A204.1 (cell line): ENCODE measurements around the gene LCN9.
"Not testable (repeated sequence)": the region's sequence is repeated elsewhere in the genome, so short reads cannot be mapped to it uniquely, and the experiment has no call there.

Source experiments
- FAIRE-seq: peaks from 2 replicates; lab custom pipeline; 2012; peaks lifted over from hg19 to GRCh38; lab: Jason Lieb, UNC

LCN9 gene

DNA sequence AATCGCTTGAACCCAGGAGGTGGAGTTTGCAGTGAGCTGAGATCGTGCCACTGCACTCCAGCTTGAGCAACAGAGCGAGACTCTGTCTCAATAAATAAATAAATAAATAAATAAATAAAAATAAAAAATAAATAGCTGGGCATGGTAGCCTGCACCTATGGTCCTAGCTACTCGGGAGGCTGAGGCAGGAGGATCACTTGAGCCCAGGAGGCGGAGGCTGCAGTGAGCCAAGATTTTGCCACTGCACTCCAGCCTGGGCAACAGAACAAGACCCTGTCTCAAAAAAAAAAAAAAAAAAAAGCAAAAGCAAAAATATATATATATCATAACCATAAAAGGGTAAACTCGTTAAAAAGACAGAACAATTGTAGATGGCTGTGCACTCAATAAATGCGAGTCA is 9.7 kb downstream of the LCN9 start:
- not testable (repeated sequence) for FAIRE-seq

DNA sequence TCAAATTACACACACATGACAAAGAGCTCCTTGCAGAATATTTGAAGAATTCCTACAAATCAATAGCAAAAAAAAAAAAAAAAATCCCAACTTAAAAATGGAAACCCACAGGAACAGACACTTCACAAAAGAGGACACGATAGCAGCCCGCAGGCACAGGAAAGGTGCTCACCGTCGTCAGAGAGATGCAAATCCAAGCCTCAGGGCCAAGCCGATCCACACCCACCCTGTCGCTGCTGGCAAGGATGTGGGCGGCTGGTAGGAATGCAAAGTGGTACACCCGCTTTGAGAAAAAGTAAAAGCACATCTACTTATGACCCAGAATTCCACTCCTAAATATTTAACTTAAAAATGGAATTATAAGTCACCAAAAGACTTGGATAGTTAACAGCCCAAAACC is 10.8 kb downstream of the LCN9 start:
- no peak for FAIRE-seq

DNA sequence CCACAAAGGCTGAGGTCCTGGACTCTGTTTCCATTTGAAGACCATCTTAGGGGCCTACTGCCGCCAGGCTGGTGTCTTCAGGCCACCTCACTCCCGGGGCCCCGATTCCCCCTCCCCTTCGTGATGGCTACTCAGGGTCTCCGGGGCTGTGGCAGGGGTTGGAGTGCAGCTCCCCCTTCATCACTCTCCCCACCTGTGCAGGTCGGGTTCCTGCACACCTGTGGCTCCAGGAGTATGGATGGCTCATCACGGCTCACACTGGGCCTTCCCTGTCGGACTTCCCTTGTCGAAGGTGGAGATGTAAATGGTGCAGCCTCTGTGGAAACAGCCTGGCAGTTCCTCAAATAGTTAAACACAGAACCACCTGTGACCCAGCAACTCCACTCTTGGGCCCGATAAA is 11.9 kb downstream of the LCN9 start:
- FAIRE-seq, result no peak

DNA sequence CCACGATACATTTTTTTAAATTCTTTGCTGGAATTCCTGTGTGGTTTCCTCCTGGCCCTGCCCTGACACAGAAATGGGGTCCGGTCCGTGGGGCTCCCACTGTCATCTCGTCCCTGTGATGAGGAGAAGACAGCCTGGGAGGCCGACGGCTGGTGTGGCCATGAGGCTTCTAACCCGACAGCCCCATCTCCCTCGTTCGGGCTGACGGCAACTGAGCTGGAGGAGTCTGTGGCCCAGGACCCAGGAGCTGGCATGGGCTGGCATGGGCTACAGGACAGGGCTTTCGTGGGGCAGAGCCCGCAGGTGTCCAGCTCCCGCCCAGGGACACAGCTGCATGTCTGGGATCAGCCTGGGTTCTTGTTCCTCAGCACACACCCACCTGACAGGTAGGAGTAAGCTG is 13.8 kb downstream of the LCN9 start:
- no peak for FAIRE-seq

DNA sequence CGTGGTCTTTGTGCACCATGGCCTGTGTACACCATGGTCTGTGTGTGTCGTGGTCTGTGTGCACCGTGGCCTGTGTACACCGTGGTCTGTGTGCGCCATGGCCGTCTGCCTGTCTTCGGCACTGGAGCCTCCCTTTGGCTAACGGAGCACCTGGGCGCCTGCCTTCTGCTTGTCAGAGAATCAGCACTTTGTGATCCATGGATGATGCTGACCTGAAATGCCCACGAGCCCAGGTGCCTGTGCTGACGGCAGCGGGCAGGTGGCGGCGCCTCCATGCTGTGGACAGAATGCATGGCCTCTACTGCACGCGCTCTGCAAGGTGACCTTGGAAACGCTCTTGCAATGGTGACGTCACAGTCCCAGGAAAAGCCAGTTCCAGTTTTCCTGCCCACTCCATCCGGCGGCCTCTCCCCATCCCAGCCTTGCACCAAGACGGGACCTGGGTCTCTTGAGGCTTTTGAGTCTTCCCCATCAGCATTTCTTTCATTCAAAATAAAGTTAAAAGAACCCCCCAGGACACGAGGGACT is 14.6 kb downstream of the LCN9 start:
- FAIRE-seq, result no peak

DNA sequence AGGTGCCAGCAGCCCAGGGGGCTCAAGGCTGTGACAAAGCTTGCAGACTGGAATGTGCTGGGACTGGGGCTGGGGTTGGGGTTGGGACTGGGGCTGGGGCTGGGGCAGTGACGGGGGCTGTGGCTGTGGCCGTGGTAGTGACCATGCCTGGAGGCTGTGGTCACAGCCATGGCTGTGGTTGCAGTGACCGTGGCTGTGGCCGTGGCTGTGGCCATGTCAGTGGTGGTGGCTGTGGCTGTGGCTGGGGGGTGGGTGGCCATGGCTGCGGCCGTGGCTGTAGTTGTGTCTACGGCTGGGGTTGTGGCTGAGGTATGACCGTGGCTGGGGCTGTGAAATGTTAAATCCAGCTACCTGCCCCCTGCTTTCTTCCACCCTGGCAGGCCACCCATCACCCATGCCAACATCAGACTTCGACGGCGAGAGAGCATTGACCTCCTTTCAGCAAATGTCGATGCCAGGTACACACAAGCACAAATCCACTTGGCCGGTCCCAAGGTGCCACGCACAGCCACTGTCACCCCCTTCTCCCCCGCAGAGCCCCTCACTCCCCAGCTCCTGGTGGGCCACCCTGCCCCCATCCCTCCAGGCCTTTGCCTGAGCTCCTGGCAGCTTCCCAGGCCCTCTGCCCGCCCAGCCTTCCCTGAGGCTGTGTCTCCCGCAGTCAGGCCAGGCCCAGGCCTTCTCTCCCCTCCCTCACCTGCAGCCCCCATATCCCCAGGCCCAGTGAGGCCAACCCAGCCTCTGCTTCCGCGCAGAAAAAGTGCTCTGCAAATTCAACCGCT is 15.3 kb downstream of the LCN9 start:
- no peak for FAIRE-seq

DNA sequence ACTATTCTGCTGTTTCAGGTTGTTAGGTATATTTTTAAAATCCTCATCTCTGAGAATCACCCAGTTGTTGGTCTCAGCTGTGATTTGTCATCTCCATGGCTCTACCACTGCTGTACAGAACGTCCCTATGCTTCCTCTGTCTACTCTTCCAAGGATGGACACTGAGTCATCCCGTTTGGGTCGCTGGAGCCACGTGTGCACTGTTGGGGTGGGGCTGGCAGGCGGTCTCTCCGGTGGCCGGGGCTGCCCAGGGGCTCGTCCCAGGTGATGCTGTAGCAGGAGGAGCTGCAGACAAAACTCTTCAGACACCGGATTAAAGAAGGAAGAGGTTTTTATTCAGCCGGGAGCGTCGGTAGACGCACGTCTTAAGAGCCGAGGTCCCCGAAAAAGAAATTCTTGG is 16.9 kb downstream of the LCN9 start:
- no peak for FAIRE-seq

DNA sequence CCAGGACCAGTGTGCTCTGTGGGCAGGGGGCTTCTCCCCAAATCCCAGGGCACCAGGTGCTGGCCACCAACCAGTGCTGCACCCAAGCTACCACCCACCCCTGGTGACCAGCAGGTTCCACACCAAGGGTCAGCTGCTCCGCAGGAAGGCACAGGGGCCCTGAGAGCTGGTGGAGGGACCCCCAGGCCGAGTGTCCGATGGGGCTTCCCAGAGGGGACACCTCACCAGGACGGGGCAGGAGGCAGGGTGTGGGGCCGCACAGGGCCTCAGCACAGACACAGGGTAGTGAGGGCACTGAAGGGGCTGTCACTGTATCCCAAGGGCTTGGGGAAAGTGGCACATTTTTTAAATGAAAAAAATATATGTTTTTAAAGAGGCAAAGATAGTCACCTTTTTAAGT is 18.1 kb downstream of the LCN9 start:
- FAIRE-seq, result no peak

DNA sequence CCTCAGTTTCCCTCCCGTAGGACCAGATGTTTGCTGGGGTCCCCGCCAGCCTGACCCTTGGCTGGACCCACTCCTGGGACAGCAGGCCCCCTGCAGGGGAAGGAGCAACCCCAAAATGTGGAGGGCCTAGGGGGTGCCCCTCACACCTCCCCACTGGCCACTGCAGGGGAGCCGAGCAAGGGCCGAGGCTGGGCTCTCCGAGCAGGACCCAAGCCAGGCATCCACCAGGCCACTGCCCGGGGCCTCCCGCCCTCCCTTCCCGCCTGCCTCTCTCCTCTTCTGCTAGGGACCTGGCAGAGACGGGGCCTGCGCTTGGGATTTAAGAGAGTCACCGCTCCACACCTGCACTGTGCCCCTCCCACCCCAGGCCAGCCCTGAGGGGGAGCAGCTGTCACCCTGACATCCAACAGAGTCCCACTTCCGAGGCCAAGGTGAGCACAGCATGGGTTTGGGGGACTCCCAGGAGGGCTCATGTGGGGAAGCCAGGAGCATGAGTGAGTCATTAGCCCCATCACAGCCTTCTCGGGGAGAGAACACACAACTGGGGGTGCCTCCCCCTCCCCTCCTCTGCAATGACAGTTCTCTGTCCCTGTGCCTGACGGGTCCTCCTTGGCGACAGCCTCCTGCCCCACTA is 20.4 kb downstream of the LCN9 start:
- FAIRE-seq, result no peak

DNA sequence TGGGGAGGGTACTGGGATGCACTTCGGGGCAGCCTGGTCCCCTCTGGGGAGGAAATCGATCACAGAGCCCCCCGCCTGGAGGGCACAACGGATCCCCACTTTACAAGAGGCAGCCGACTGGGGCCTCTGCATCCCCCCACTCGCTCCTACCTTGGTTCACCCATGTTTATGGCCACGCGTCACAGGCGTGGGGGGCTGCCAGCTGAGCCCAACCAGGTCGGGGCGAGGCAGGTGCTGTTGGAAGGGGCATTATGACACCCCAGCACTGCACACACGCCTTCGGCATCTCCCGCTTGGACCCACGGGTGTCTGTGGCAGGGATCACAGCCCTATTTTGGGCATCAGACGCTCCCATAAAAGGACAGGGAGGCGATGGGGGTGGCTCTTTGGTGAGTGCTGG is 21.6 kb downstream of the LCN9 start:
- no peak for FAIRE-seq

DNA sequence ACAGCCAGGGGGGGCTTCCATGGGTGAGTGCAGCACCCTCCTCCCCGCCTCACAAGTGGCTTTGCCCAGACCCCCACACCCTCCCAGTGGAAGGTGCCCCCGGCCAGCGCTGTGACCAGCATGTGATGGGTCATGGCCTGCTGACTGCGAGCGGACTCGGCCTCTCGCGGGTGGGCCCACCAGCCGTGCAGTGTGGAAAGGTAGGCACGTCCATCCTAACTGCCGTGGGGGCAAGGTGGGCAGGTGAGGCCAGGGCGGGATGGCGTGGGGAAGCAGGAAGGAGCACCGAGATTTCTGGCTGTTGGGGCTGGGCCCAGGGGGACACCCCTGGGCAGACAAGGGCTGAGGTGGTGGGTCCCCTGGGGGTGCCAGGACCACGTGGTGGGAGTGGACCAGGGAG is 24.1 kb downstream of the LCN9 start:
- FAIRE-seq, result no peak

DNA sequence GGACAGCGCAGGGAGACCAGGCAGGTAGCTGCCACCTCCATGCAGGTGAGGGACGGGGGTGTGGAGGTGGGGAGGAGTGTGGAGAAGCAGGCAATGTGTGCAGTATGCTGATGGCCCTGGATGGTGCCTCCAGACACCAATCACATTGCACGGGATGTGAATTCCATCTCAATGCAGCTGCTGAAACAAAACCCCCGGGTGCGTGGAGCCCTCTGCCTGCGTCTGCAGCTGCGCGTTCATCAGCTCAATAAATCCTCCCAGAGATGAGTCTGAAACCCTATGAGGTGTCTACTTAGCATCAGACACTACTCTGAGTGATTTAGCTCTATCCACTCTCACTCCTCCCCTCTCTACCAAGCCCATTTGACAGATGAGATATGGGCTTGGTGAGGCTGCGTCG is 25.9 kb downstream of the LCN9 start:
- FAIRE-seq, result no peak

DNA sequence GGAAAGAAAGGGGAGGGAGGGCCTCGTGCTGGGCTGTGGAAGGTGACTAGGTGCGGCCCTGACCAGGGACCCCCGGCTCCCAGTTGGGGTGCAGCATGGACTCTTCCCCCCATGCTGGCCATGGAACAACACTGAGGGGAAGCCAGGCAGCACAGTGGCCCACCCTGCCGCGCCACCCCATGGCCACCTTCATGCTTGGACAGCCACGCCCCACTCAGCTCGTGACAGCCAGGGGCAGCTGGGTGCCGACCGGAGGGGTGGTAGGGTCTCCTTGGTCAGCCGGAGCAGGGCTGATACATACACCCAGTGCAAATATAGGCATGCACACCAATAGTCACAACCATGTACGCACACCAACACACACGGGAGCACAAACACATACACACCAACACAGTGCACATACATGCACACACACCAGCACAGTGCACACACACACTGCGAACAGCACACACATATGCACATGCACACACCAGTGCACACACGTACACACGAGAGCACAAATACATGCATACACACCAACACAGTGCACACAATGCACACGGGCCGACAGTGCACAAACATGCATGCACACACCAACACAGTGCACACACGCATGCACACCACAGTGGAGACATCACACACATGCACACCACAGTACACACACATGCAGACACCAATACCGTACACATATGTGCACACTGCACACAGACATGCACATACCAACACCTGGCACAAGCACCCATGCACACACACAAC is 27.9 kb downstream of the LCN9 start:
- no peak for FAIRE-seq

DNA sequence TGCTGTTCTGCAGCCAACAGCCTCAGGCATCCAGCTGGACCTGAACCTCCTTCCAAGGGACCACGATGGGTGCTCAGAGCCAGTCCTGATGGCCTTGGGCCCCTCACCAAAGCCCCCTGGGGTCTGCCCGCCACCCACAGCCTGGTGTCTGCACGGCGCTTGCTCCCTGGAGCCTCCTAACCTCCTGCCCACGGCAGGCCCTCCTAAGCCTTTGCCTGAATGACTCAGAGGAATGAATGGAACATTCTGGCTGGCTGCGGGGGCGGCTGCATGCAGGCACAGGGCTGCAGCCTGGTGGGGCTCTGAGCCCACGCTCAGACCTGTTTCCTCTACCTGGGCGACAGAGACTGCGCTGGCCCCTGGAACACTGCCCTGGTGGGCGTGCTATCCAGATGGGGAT is 29.3 kb downstream of the LCN9 start:
- FAIRE-seq, result no peak

DNA sequence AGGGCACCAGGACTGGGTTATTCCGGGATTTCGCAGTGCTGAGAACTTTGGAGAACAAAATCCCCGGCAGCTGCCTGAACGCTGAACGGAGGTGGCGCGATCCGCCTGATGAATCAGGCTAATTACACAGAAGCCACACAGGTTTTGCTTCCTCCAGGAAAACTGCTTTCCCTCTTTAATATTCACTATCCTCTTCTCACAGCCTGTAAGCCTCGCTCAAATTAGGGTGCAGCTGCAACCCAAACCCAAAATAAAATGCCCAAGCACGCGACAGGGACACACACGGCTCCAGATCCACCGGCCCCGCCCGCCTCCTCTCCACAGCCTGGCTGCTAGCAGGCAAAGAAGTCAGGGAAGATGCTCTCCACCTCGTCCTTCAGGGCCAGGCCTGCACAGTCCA is 30.2 kb downstream of the LCN9 start:
- no peak for FAIRE-seq

DNA sequence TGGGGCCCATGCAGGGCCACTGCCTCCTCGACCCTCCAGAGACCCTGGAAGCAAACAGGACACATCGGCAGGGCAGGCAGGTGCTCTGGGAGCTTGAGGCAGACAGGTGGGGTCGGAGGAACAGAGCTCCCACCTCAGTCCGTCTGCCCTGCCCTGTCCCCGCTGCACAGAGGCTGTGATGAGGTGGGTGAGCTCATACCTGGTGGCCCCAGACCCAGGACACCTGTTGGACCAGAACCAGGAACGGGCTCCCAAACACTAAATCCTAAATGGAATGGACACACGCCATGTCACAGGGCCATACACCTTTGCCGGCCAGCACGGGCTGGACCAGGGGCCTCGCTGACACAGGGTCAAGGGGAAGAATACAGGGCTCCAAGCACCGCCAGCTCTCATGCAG is 30.7 kb downstream of the LCN9 start:
- FAIRE-seq, result no peak

DNA sequence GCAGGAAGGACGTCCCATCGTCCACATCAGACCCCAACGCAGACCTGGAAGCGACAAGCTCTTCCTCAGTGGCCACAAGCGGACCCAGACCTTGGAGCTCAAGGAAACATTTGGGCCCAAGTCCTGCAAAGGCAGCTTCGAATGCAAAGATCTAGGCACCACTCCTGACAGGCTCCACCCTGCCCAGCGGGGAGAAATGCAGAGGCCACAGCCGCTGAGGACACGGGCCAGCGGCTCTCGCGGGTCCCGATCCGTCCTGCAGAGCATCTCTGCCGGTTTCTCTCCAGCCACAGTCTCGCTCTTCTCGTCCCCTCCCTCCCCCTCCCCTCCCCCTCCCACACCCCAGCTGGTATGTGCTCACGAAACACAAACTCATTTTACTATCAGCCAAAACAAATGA is 31.3 kb downstream of the LCN9 start:
- FAIRE-seq, result no peak

DNA sequence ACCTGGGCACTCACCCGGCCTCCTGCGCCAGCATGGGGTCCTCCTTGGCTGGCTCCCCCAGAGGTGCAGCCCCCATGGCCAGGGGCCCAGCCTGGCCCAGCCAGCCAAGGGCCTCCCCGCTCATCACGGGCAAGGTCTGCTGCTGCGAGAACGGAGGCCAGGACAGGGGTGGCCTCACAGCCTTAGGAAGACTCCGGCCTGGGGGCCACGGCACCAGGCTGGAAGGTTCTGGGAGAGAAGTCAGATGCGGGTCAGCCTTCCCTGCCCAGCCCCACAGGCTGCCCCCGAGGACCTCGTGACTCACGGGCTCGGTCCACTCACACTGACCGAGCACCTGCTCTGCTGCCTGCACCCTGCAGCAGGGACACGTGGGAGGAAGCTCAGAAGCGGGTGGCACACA is 31.9 kb downstream of the LCN9 start:
- no peak for FAIRE-seq

DNA sequence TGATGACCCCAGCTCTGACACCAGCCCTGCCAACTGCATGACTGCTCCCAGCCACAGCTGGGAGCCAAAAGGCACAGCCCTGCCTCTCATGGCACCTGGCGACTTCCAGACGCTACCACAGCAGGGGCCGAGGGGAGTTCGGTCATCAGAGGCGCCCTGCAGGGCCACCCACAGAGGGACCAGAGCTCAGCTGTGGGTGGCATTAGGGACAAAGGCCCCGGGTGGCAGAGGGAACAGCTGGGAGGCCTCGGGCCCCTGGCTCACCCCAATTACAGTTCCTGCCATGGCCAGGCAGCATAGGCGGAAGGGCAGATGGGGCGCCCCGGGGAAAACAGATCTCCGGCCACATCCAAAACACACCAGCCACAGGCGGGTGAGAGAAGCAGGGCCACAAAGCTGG is 32.5 kb downstream of the LCN9 start:
- no peak for FAIRE-seq

DNA sequence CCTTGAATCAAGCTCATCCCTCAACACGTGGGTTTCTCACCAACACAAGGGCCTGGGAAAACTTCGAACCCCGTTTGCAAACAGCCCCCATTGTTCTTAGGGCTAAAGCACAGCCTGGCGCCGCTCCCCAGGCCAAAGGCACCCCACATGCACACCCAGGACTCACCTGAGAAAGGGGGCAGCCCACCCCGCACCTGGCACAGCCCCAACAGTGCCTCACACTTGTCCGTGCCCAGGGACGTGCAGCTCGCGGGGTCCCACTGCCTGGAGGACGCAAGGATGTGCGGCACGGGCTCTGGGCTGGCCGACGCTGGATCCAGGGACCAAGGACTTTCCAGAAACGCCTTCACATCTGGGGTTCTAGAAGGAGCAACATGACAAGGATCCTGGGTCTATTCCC is 33.3 kb downstream of the LCN9 start:
- no peak for FAIRE-seq

DNA sequence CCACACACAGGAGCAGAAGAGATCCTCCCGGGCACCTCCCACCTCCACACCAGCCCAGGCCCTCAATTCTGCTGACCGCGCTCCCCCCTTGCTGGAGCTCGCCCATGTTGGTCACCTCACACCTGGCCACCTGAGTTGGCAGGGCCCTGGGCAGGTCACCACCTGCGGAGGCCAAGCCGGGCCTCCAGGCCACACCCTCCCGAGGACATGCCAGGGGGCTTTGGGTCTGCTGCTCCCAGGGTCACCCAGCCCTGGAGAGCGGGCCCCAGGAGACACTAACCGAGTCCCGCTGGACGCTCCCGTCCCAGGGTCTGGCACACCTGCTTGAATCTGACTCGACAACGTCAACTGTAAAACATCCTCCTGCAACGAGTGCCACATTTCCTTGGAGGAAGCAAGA is 34.1 kb downstream of the LCN9 start:
- FAIRE-seq, result no peak

DNA sequence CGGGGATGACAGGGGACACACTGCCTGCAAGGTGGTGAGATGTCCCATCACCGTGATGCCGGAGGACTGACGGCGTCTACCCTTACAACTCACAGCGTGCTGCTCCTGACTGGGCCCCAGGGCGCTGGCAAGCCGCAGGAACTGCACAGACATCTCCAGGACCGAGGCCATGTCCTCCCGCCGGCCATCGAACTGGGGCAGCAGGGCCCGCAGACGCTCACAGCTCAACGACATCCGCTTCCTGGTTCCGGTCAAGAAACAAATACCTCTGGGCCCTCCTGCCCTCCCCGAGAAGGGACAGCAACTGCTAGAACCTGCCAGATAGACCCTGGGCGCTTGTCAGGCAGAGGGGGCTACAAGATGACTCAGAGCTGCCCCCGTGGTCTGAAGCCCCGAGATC is 35.1 kb downstream of the LCN9 start:
- FAIRE-seq, result no peak

DNA sequence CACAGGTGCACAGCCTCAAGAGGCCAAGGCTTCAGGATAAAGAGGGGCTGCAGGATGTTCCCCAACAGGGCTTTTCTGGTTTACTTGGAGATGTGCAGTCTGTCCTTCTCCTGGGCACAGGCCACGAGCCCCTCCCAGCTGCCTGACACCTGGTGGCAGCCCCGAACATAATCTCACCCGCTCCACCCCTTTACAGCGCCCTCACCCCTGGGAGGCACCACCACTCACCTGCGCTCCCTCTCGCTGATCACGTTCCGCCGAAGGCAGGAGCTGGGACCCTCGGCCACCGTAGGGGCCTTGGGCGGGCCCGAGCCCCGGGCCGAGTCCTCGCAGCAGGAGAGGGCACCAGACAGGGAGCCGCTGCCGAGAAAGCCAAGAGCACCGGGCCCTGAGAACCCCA is 35.7 kb downstream of the LCN9 start:
- FAIRE-seq, result no peak
